ENCODE measurements around the gene FASN.

The FASN gene

GRCh38 chr17:82037092-82037888 is 60.7 kb downstream of the FASN start, which contains the start of gene DCXR:
TSS of gene DCXR (minus strand) at chr17:82037697. CDS start at chr17:82037682, 15 bp downstream.
- Histone ChIP-seq H3K4me3 (ENCODE audit: insufficient read depth, low read depth, low read length) (peak within 1 kb of the TSS; percentile 68), H3K36me3 (ENCODE audit: control insufficient read depth, insufficient read depth, low read length) (no peaks in the 10 kb centered on the region), H3K4me1 (ENCODE audit: control insufficient read depth, insufficient read depth, low read length) (peaks cover 6% of the 10 kb centered on the region), H3K27me3 (ENCODE audit: control insufficient read depth, insufficient read depth, low read length, poor library complexity, severe bottlenecking) (peaks cover 7% of the 10 kb centered on the region), H3K27ac (ENCODE audit: insufficient read depth, low read depth, low read length, poor library complexity, severe bottlenecking) (peak within 1 kb of the TSS; percentile 97), H3K9me3 (ENCODE audit: control insufficient read depth, low read length) (no peaks in the 10 kb centered on the region)
- WGBS, 2 experiments, result 1% methylated on average over 92 of the region's 92 CpGs

DNA sequence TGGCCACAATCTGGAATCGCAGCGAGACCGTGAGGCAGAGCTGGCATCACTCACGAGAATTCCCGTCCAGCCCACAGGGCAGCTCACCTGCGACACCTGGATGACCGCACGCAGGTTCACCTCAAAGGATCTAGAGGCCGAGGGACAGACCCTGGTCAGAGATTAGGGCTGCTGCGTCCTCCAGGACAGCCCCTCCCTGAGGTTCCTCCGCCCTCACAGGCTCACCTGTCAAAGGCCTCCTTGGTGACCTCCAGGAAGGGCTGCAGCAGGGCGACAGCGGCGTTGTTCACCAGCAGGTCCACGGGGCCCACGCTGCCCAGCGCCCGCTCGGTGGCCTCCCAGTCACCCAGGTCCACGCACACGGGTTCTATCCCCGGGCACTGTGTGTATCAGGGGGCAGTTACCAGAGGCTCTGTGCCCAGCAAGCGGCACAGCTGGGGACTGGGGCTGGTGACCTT is 61.4 kb downstream of the FASN start:
- peak overlapping the region; percentile 68 for H3K4me3 ChIP-seq (ENCODE audit: insufficient read depth, low read depth, low read length)
- peaks cover 7% of the 10 kb centered on the region for H3K4me1 ChIP-seq (ENCODE audit: control insufficient read depth, insufficient read depth, low read length)
- H3K9me3 ChIP-seq (ENCODE audit: control insufficient read depth, low read length), result no peaks in the 10 kb centered on the region
- WGBS, 2 experiments, result 63 to 64% methylated on average over 23 of the region's 23 CpGs
- peaks cover 7% of the 10 kb centered on the region for H3K27me3 ChIP-seq (ENCODE audit: control insufficient read depth, insufficient read depth, low read length, poor library complexity, severe bottlenecking)
- no peak overlapping the region for H3K27ac ChIP-seq (ENCODE audit: insufficient read depth, low read depth, low read length, poor library complexity, severe bottlenecking)
- no peaks in the 10 kb centered on the region for H3K36me3 ChIP-seq (ENCODE audit: control insufficient read depth, insufficient read depth, low read length)

GRCh38 chr17:82035956-82036633 is 61.9 kb downstream of the FASN start:
- 93% methylated on average over 20 of the region's 20 CpGs for WGBS, 2 experiments
- Histone ChIP-seq H3K36me3 (ENCODE audit: control insufficient read depth, insufficient read depth, low read length) (no peaks in the 10 kb centered on the region), H3K9me3 (ENCODE audit: control insufficient read depth, low read length) (no peaks in the 10 kb centered on the region), H3K4me3 (ENCODE audit: insufficient read depth, low read depth, low read length) (peak overlapping the region; percentile 68), H3K27me3 (ENCODE audit: control insufficient read depth, insufficient read depth, low read length, poor library complexity, severe bottlenecking) (peaks cover 7% of the 10 kb centered on the region), H3K27ac (ENCODE audit: insufficient read depth, low read depth, low read length, poor library complexity, severe bottlenecking) (no peak overlapping the region), H3K4me1 (ENCODE audit: control insufficient read depth, insufficient read depth, low read length) (peaks cover 7% of the 10 kb centered on the region)

GRCh38 chr17:82035488-82035887 is 62.5 kb downstream of the FASN start:
- H3K27me3 ChIP-seq (ENCODE audit: control insufficient read depth, insufficient read depth, low read length, poor library complexity, severe bottlenecking), result peaks cover 7% of the 10 kb centered on the region
- H3K27ac ChIP-seq (ENCODE audit: insufficient read depth, low read depth, low read length, poor library complexity, severe bottlenecking), result no peak overlapping the region
- no peaks in the 10 kb centered on the region for H3K36me3 ChIP-seq (ENCODE audit: control insufficient read depth, insufficient read depth, low read length)
- no peak overlapping the region for H3K4me3 ChIP-seq (ENCODE audit: insufficient read depth, low read depth, low read length)
- H3K4me1 ChIP-seq (ENCODE audit: control insufficient read depth, insufficient read depth, low read length), result peaks cover 7% of the 10 kb centered on the region
- 93 to 98% methylated on average over 8 of the region's 8 CpGs for WGBS, 2 experiments
- H3K9me3 ChIP-seq (ENCODE audit: control insufficient read depth, low read length), result no peaks in the 10 kb centered on the region

DNA sequence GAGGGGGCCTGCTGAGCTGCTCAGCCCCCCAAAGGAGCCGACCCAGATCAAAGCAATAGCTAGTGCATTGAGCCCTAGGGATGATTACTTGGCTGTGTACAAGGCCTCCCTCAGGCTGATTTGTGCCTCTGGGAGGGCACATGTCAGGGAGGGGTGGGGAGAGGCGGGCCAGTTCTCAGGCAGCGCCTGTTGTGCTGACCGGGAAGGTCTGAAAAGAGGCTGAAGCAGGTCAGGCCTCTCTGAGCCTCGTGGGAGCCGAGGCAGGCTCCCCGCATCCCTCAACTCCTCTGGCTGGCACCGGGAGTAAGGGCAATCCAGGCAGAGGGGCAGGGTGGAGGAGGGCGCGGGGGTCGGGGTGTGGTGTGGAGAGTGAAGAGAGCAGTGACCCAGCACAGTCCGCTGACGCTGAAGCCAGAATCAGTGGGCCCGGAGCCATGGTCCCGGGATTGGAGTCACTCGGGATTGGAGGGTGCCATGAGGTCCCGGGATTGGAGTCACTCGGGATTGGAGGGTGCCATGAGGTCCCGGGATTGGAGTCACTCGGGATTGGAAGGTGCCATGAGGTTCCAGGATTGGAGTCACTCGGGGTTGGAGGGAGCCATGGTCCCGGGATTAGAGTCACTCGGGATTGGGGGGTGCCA is 63.5 kb downstream of the FASN start:
- WGBS, 2 experiments, result 79% methylated on average over 23 of the region's 23 CpGs
- no peak overlapping the region for H3K4me3 ChIP-seq (ENCODE audit: insufficient read depth, low read depth, low read length)
- no peak overlapping the region for H3K27ac ChIP-seq (ENCODE audit: insufficient read depth, low read depth, low read length, poor library complexity, severe bottlenecking)
- H3K4me1 ChIP-seq (ENCODE audit: control insufficient read depth, insufficient read depth, low read length), result peaks cover 7% of the 10 kb centered on the region
- no peaks in the 10 kb centered on the region for H3K9me3 ChIP-seq (ENCODE audit: control insufficient read depth, low read length)
- peaks cover 7% of the 10 kb centered on the region for H3K27me3 ChIP-seq (ENCODE audit: control insufficient read depth, insufficient read depth, low read length, poor library complexity, severe bottlenecking)
- no peaks in the 10 kb centered on the region for H3K36me3 ChIP-seq (ENCODE audit: control insufficient read depth, insufficient read depth, low read length)

DNA sequence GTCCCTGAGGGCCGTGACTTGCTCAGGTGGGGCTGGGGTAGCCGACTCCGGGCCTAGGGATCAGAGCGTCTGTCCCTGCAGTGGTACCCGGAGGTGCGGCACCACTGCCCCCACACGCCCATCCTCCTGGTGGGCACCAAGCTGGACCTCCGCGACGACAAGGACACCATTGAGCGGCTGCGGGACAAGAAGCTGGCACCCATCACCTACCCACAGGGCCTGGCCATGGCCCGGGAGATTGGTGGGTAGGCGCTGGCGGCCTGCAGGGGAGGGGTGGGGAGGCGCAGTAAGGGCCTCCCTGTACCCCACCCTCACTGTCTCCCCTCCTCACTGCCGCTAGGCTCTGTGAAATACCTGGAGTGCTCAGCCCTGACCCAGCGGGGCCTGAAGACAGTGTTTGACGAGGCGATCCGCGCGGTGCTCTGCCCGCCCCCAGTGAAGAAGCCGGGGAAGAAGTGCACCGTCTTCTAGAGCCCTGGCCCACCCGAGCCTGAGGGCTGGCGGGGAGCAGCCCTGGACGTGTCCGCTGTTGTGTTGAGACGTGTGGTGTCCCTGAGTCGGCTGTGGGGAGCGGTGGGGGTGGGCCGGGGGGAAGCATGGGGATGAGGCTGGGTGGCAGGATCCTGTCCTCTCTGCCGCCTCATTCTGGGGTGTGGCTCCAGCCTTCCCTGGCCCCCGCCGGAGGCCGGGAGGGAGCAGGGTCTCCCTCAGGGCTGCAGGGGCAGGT is 64.5 kb downstream of the FASN start:
- Histone ChIP-seq H3K27me3 (ENCODE audit: control insufficient read depth, insufficient read depth, low read length, poor library complexity, severe bottlenecking) (peaks cover 7% of the 10 kb centered on the region), H3K4me1 (ENCODE audit: control insufficient read depth, insufficient read depth, low read length) (peaks cover 7% of the 10 kb centered on the region), H3K9me3 (ENCODE audit: control insufficient read depth, low read length) (no peaks in the 10 kb centered on the region), H3K4me3 (ENCODE audit: insufficient read depth, low read depth, low read length) (no peak overlapping the region), H3K36me3 (ENCODE audit: control insufficient read depth, insufficient read depth, low read length) (no peaks in the 10 kb centered on the region), H3K27ac (ENCODE audit: insufficient read depth, low read depth, low read length, poor library complexity, severe bottlenecking) (no peak overlapping the region)
- 94 to 95% methylated on average over 38 of the region's 38 CpGs for WGBS, 2 experiments

DNA sequence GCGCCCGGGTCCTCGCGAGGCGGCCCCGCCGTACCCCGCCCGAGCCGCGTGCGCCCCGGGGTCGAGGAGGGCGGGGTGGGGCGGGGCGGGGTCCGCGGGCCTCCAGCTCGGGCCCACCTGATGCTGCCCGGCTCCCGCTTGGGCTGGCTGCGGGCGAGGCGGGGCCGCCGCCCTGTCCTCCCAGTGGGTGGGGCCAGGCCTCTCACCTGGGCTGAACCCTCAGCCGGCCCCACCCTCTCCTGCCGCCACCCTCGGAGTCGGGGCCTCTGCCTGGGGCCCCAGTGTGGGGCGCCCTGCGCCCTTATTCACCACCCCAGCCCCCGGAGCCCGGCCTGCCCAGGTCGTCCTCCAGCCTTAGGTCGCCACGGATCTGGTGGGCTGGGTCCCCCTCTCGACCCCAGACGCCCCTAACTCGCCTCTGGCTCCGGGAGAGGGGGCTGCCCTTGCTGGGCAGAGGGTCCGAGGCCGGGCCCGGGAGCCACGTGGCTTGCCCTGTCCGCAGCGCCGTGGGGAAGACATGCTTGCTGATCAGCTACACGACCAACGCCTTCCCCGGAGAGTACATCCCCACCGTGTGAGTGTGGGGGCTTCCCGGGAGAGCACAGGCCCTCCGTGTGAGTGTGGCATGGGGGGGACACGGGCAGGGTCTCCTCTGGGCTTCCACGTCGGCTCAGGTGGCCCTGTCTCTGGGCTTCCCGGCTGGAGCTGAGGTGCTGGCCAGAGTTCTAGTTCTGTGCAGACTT is 66.0 kb downstream of the FASN start:
- Histone ChIP-seq H3K9me3 (ENCODE audit: control insufficient read depth, low read length) (no peaks in the 10 kb centered on the region), H3K27ac (ENCODE audit: insufficient read depth, low read depth, low read length, poor library complexity, severe bottlenecking) (no peak overlapping the region), H3K4me3 (ENCODE audit: insufficient read depth, low read depth, low read length) (peak overlapping the region; percentile 51), H3K27me3 (ENCODE audit: control insufficient read depth, insufficient read depth, low read length, poor library complexity, severe bottlenecking) (peaks cover 7% of the 10 kb centered on the region), H3K36me3 (ENCODE audit: control insufficient read depth, insufficient read depth, low read length) (no peaks in the 10 kb centered on the region), H3K4me1 (ENCODE audit: control insufficient read depth, insufficient read depth, low read length) (peaks cover 7% of the 10 kb centered on the region)
- WGBS, 2 experiments, result 7 to 8% methylated on average over 59 of the region's 59 CpGs

- Histone ChIP-seq H3K27ac (ENCODE audit: insufficient read depth, low read depth, low read length, poor library complexity, severe bottlenecking) (peak within 1 kb of the TSS; percentile 36), H3K4me1 (ENCODE audit: control insufficient read depth, insufficient read depth, low read length) (peaks cover 7% of the 10 kb centered on the region), H3K36me3 (ENCODE audit: control insufficient read depth, insufficient read depth, low read length) (no peaks in the 10 kb centered on the region), H3K9me3 (ENCODE audit: control insufficient read depth, low read length) (no peaks in the 10 kb centered on the region), H3K27me3 (ENCODE audit: control insufficient read depth, insufficient read depth, low read length, poor library complexity, severe bottlenecking) (peaks cover 2% of the 10 kb centered on the region), H3K4me3 (ENCODE audit: insufficient read depth, low read depth, low read length) (peak within 1 kb of the TSS; percentile 51)
- 0% methylated on average over 96 of the region's 96 CpGs for WGBS, 2 experiments
Observed at GRCh38 chr17:82031303-82031884, 66.6 kb downstream of the FASN start, which contains the start of gene RAC3. TSS of gene RAC3 (plus strand) at chr17:82031678. CDS start at chr17:82031762, 84 bp downstream.
